Smooth muscle cell (in vitro differentiated cells): ENCODE results near the gene OBSCN. TPM values are rescaled to one million over a fixed set of nuclear protein-coding genes. Genes with fewer than 3 reads are reported as not detected.

Source experiments
- DNase-seq: peaks from one replicate; lab custom pipeline; 2025; ENCODE audit not compliant: unreplicated experiment; lab: John Stamatoyannopoulos, UW
- H2AFZ ChIP-seq: fragments of 200-600 bp; sonication (generic); 2 replicates; pipeline ENCODE4 v1.6.0; 2016; ENCODE audit warnings: antibody characterized with exemption, low read depth, mild to moderate bottlenecking
- H3F3A ChIP-seq: fragments of 200-600 bp; sonication (generic); 2 replicates; pipeline ENCODE4 v1.6.0; 2017; ENCODE audit warnings: antibody characterized with exemption, low read depth
- H3K27ac ChIP-seq: fragments of 200-600 bp; sonication (generic); 2 replicates; pipeline ENCODE4 v1.5.1; 2016; ENCODE audit warnings: low read depth, mild to moderate bottlenecking
- H3K27me3 ChIP-seq: fragments of 200-600 bp; sonication (generic); 2 replicates; pipeline ENCODE4 v1.6.1; 2016; ENCODE audit warnings: low read depth, mild to moderate bottlenecking
- H3K36me3 ChIP-seq: fragments of 200-600 bp; sonication (generic); 2 replicates; pipeline ENCODE4 v1.5.1; 2016; ENCODE audit warnings: low read depth
- H3K4me1 ChIP-seq: fragments of 200-600 bp; sonication (generic); 2 replicates; pipeline ENCODE4 v1.5.1; 2016; ENCODE audit warnings: low read depth
- H3K4me2 ChIP-seq: fragments of 200-600 bp; sonication (generic); 2 replicates; pipeline ENCODE4 v1.6.0; 2016; ENCODE audit warnings: mild to moderate bottlenecking
- H3K4me3 ChIP-seq: fragments of 200-600 bp; sonication (generic); 2 replicates; pipeline ENCODE4 v1.5.1; 2016; ENCODE audit warnings: mild to moderate bottlenecking
- H3K79me2 ChIP-seq: fragments of 200-600 bp; sonication (generic); 2 replicates; pipeline ENCODE4 v1.6.0; 2016; ENCODE audit warnings: low read depth, mild to moderate bottlenecking
- H3K9ac ChIP-seq: fragments of 200-600 bp; sonication (generic); 2 replicates; pipeline ENCODE4 v1.6.0; 2016; ENCODE audit warnings: low read depth
- H3K9me3 ChIP-seq: fragments of 200-600 bp; sonication (generic); replicated peaks from 2 replicates; pipeline ENCODE4 v1.5.1; 2016; ENCODE audit warnings: low read depth
- H4K20me1 ChIP-seq: fragments of 200-600 bp; sonication (generic); 2 replicates; pipeline ENCODE4 v1.6.0; 2016; ENCODE audit warnings: low read depth
- CTCF ChIP-seq: fragments of 200-600 bp; sonication (generic); IDR thresholded peaks from 2 replicates; pipeline ENCODE4 v1.5.1; 2017; ENCODE audit warnings: borderline replicate concordance, mild to moderate bottlenecking, antibody characterized with exemption; ENCODE audit not compliant: insufficient read depth, poor library complexity, severe bottlenecking
- WGBS: methylation state at CpG from one replicate; pipeline ENCODE4 v1.1.7; 2016; ENCODE audit warnings: low lambda C conversion rate; 5-methylcytosine and 5-hydroxymethylcytosine counted together
- polyA plus RNA-seq: library from polyadenylated mRNA; unstranded; fragments of >200 nt; fragmentation: Nextera tagmentation; extraction: Ambion mirVana; gene quantifications from 2 replicates; pipeline ENCODE4 v1.2.1, GENCODE V29; 2016
- total RNA-seq: library from RNA; depleted of rRNA; stranded (reverse); fragments of >200 nt; gene quantifications from 2 replicates; pipeline ENCODE4 v1.2.3, GENCODE V29; 2014

OBSCN gene
- total and polyA plus RNA-seq, 2 experiments from 2014 or later = 3.8 to 10.6 TPM

GRCh38 chr1:228373004-228373680, 165.3 kb downstream of the OBSCN start:
- H3K9me3 ChIP-seq = no peaks in the 10 kb centered on the region
- H3K79me2 ChIP-seq = no peaks in the 10 kb centered on the region
- H4K20me1 ChIP-seq = no peaks in the 10 kb centered on the region
- H3K27ac ChIP-seq = no peak overlapping the region
- H3K4me2 ChIP-seq = no peak overlapping the region
- H3K4me3 ChIP-seq = no peak overlapping the region
- 89% methylated on average over 12 of the region's 12 CpGs for WGBS
- no peak for DNase-seq
- H3K4me1 ChIP-seq = no peaks in the 10 kb centered on the region
- H2AFZ ChIP-seq = no peak overlapping the region
- TF ChIP-seq CTCF = no peak
- no peaks in the 10 kb centered on the region for H3F3A ChIP-seq
- H3K27me3 ChIP-seq = no peaks in the 10 kb centered on the region
- H3K9ac ChIP-seq = no peak overlapping the region
- H3K36me3 ChIP-seq = no peaks in the 10 kb centered on the region

GRCh38 chr1:228373681-228374571, 166.1 kb downstream of the OBSCN start:
- no peaks in the 10 kb centered on the region for H3F3A ChIP-seq
- no peak for DNase-seq
- no peak overlapping the region for H3K27ac ChIP-seq
- no peaks in the 10 kb centered on the region for H3K79me2 ChIP-seq
- no peak overlapping the region for H3K4me3 ChIP-seq
- no peak overlapping the region for H3K9ac ChIP-seq
- no peak for TF ChIP-seq CTCF
- no peaks in the 10 kb centered on the region for H3K4me1 ChIP-seq
- H2AFZ ChIP-seq = no peak overlapping the region
- H3K27me3 ChIP-seq = no peaks in the 10 kb centered on the region
- H3K4me2 ChIP-seq = no peak overlapping the region
- H3K36me3 ChIP-seq = no peaks in the 10 kb centered on the region
- 94% methylated on average over 14 of the region's 14 CpGs for WGBS
- H4K20me1 ChIP-seq = no peaks in the 10 kb centered on the region
- no peaks in the 10 kb centered on the region for H3K9me3 ChIP-seq

- Histone ChIP-seq H3K9ac (no peak overlapping the region), H3F3A (no peaks in the 10 kb centered on the region), H3K79me2 (no peaks in the 10 kb centered on the region), H3K27me3 (peaks cover 5% of the 10 kb centered on the region), H3K27ac (no peak overlapping the region), H3K36me3 (no peaks in the 10 kb centered on the region), H3K4me3 (no peak overlapping the region), H3K4me2 (no peak overlapping the region), H4K20me1 (no peaks in the 10 kb centered on the region), H3K9me3 (no peaks in the 10 kb centered on the region), H2AFZ (no peak overlapping the region), H3K4me1 (no peaks in the 10 kb centered on the region)
- no peak for DNase-seq
- no peak for TF ChIP-seq CTCF
- WGBS = 91% methylated on average over 25 of the region's 25 CpGs
Measured at GRCh38 chr1:228374711-228375577, 167.1 kb downstream of the OBSCN start.
